Cardiac fibroblast (primary cell): Measurements from ENCODE around the gene MYBPHL.

ENCODE experiments used
- DNase-seq, 2 donors: peaks; one replicate each; pipeline versions ENCODE4 v3.0.0 to v3.0.0-alpha.2; 2010; ENCODE audit warnings: low read depth in 2 of 2
- H3K4me3 ChIP-seq, 2 donors: replicated peaks in 1 of 2; 1 replicate in 1 of 2; 2 replicates in 1 of 2; pipeline ENCODE4 v1.5.1; 2011; ENCODE audit warnings: low read depth in 2 of 2, low read length in 2 of 2, mild to moderate bottlenecking in 2 of 2, moderate library complexity in 1 of 2
- CTCF ChIP-seq: IDR thresholded peaks from one replicate; pipeline ENCODE4 v1.5.1; 2011; ENCODE audit warnings: low read depth, mild to moderate bottlenecking, low read length, inconsistent platforms

The MYBPHL gene

GRCh38 chr1:109247401-109248365 is 59.1 kb downstream of the MYBPHL start:
- no peak for TF ChIP-seq CTCF
- H3K4me3 ChIP-seq: no peak overlapping the region
- no peak for DNase-seq

GRCh38 chr1:109246141-109246551 is 60.7 kb downstream of the MYBPHL start:
- TF ChIP-seq CTCF: no peak
- DNase-seq: no peak
- no peak overlapping the region for H3K4me3 ChIP-seq

GRCh38 chr1:109243860-109244552 is 62.8 kb downstream of the MYBPHL start:
- H3K4me3 ChIP-seq: no peak overlapping the region
- no peak for DNase-seq
- TF ChIP-seq CTCF: no peak

- TF ChIP-seq CTCF: no peak
- DNase-seq: no peak
- no peak overlapping the region for H3K4me3 ChIP-seq
Measured at GRCh38 chr1:109243221-109243620, 63.6 kb downstream of the MYBPHL start.

GRCh38 chr1:109242387-109242786 is 64.4 kb downstream of the MYBPHL start:
- no peak overlapping the region for H3K4me3 ChIP-seq
- no peak for TF ChIP-seq CTCF
- DNase-seq: peak; percentile 7 to 72
